IMR-90 (cell line): ENCODE measurements around the gene SLC4A9. TPM values are rescaled to one million over a fixed set of nuclear protein-coding genes. Genes with fewer than 3 reads are reported as not detected.

ENCODE experiments used
- ATAC-seq: fragments of 200-7000 bp; cut with Tn5 transposase; 2 replicates; pipeline ENCODE4 v1.9.1; 2020; ENCODE audit warnings: low read depth, mild to moderate bottlenecking, moderate library complexity
- BruUV-seq: library from RNA; stranded (reverse); fragments of 400-500 nt; replicated peaks from 2 replicates; lab custom pipeline; 2021; lab: Mats Ljungman, UMichigan
- CTCF ChIA-PET: fragments of 300-600 bp; formaldehyde crosslinking; extraction: SDS; loops from one replicate; lab custom pipeline; 2021; ENCODE audit warnings: antibody characterized with exemption; lab: Yijun Ruan, JAX
- POLR2A ChIA-PET: fragments of 300-600 bp; sonication (Branson Sonifier 250); formaldehyde crosslinking; loops from one replicate; lab custom pipeline; 2022; ENCODE audit warnings: antibody characterized with exemption; ENCODE audit not compliant: unreplicated experiment; lab: Charles Lee
- DNase-seq: peaks from one replicate; pipeline ENCODE4 v3.0.0; 2013
- H2AFZ ChIP-seq: replicated peaks from 2 replicates; pipeline ENCODE3; 2013; ENCODE audit warnings: low read length, mild to moderate bottlenecking; ENCODE audit not compliant: poor library complexity
- H2AK5ac ChIP-seq: 2 replicates; pipeline ENCODE4 v1.6.1; 2013; ENCODE audit warnings: low read depth, low read length, inconsistent platforms
- H2AK9ac ChIP-seq: replicated peaks from 2 replicates; pipeline ENCODE3; 2013; ENCODE audit warnings: mild to moderate bottlenecking, low read depth, low read length, moderate library complexity; ENCODE audit not compliant: poor library complexity
- H2BK120ac ChIP-seq: 2 replicates; pipeline ENCODE4 v1.6.1; 2013; ENCODE audit warnings: low read depth, low read length, inconsistent platforms
- H2BK15ac ChIP-seq: 3 replicates; pipeline ENCODE4 v1.6.1; 2013; ENCODE audit warnings: low read depth, low read length, inconsistent platforms
- H2BK20ac ChIP-seq: 2 replicates; pipeline ENCODE4 v1.6.1; 2013; ENCODE audit warnings: low read depth, mild to moderate bottlenecking, inconsistent platforms, low read length, moderate library complexity
- H2BK5ac ChIP-seq: 2 replicates; pipeline ENCODE4 v1.6.1; 2013; ENCODE audit warnings: mild to moderate bottlenecking, low read depth, low read length, inconsistent platforms; ENCODE audit not compliant: poor library complexity, severe bottlenecking
- H3K14ac ChIP-seq: replicated peaks from 2 replicates; pipeline ENCODE4 v1.6.1; 2013; ENCODE audit warnings: low read depth, low read length, inconsistent platforms
- H3K18ac ChIP-seq: 2 replicates; pipeline ENCODE4 v1.6.1; 2013; ENCODE audit warnings: low read depth, low read length, control low read depth
- H3K23ac ChIP-seq: 2 replicates; pipeline ENCODE4 v1.6.1; 2013; ENCODE audit warnings: low read depth, low read length, inconsistent platforms
- H3K27ac ChIP-seq: 2 replicates; pipeline ENCODE4 v1.5.1; 2013; ENCODE audit warnings: mild to moderate bottlenecking, control low read depth, low read length; ENCODE audit not compliant: insufficient read depth
- H3K27me3 ChIP-seq: 2 replicates; pipeline ENCODE4 v1.6.1; 2013; ENCODE audit warnings: low read length; ENCODE audit not compliant: control insufficient read depth, insufficient read depth
- H3K36me3 ChIP-seq: 2 replicates; pipeline ENCODE4 v1.6.1; 2013; ENCODE audit warnings: low read length, mixed read lengths; ENCODE audit not compliant: control insufficient read depth, insufficient read depth
- H3K4ac ChIP-seq: 2 replicates; pipeline ENCODE4 v1.6.1; 2013; ENCODE audit warnings: low read depth, low read length, inconsistent platforms
- H3K4me1 ChIP-seq: 2 replicates; pipeline ENCODE4 v1.6.1; 2013; ENCODE audit warnings: low read length, mixed read lengths; ENCODE audit not compliant: control insufficient read depth, insufficient read depth
- H3K4me2 ChIP-seq: 2 replicates; pipeline ENCODE4 v1.6.1; 2013; ENCODE audit warnings: low read depth, mild to moderate bottlenecking, control low read depth, low read length, moderate library complexity
- H3K4me3 ChIP-seq: 2 replicates; pipeline ENCODE4 v1.5.1; 2013; ENCODE audit warnings: low read depth, mild to moderate bottlenecking, control low read depth, low read length, moderate library complexity; ENCODE audit not compliant: insufficient read depth
- H3K56ac ChIP-seq: 2 replicates; pipeline ENCODE4 v1.6.1; 2013; ENCODE audit warnings: low read length, inconsistent platforms; ENCODE audit not compliant: insufficient read depth; ENCODE audit errors: extremely low read depth
- H3K79me1 ChIP-seq, 2 experiments: 2 replicates each; pipeline ENCODE4 v1.6.1; 2013; ENCODE audit warnings: low read length in 2 of 2, inconsistent platforms in 1 of 2, low read depth in 1 of 2
- H3K9ac ChIP-seq: 2 replicates; pipeline ENCODE4 v1.6.1; 2013; ENCODE audit warnings: low read depth, low read length, control low read depth
- H3K9me1 ChIP-seq: 2 replicates; pipeline ENCODE4 v1.6.1; 2013; ENCODE audit warnings: low read length, inconsistent platforms; ENCODE audit not compliant: insufficient read depth
- H3K9me3 ChIP-seq: 2 replicates; pipeline ENCODE4 v1.6.1; 2013; ENCODE audit warnings: low read length; ENCODE audit not compliant: control insufficient read depth, insufficient read depth
- H4K20me1 ChIP-seq: 2 replicates; pipeline ENCODE4 v1.6.1; 2013; ENCODE audit warnings: low read length, inconsistent platforms; ENCODE audit not compliant: insufficient read depth
- H4K5ac ChIP-seq: 2 replicates; pipeline ENCODE4 v1.6.1; 2013; ENCODE audit warnings: mild to moderate bottlenecking, low read depth, low read length, control low read depth
- H4K8ac ChIP-seq, 2 experiments: 2 replicates each; pipeline ENCODE4 v1.6.1; 2013; ENCODE audit warnings: low read depth in 2 of 2, low read length in 2 of 2, control low read depth in 1 of 2, inconsistent platforms in 1 of 2
- H4K91ac ChIP-seq: 2 replicates; pipeline ENCODE4 v1.6.1; 2013; ENCODE audit warnings: low read depth, low read length, inconsistent platforms; ENCODE audit not compliant: insufficient read depth
- CEBPB ChIP-seq: IDR thresholded peaks from 2 replicates; pipeline ENCODE4 v1.6.1; 2012; ENCODE audit warnings: low read depth, low read length, improper control_type of control experiment
- NFE2L2 ChIP-seq: fragments of 150-350 bp; IDR thresholded peaks from 2 replicates; pipeline ENCODE4 v1.6.1; 2016; ENCODE audit warnings: low read depth, mild to moderate bottlenecking, low read length
- WGBS, 2 experiments: methylation state at CpG; one replicate each; pipeline versions ENCODE4 v1.1.5 to v1.1.7; 2013; ENCODE audit warnings: missing lambda C conversion rate in 2 of 2; ENCODE audit not compliant: insufficient read length in 1 of 2; ENCODE audit errors: extremely low coverage in 2 of 2; 5-methylcytosine and 5-hydroxymethylcytosine counted together
- dilution Hi-C: fragments of 300-500 bp; cut with HindIII; formaldehyde crosslinking; loops from one replicate; pipeline ENCODE4 v1.14.3; 2018; ENCODE audit warnings: low sequenced_read_pairs; ENCODE audit not compliant: unreplicated experiment
- in situ Hi-C: fragments of 300-500 bp; cut with MboI; formaldehyde crosslinking; loops from 3 replicates; pipeline ENCODE4 v1.14.3; 2019; ENCODE audit warnings: low sequenced_read_pairs, inconsistent platforms, mixed read lengths
- intact Hi-C: fragments of 100-400 bp; cut with micrococcal nuclease; formaldehyde crosslinking; loops from 2 replicates; pipeline ENCODE4 v1.10.0; 2022
- polyA plus RNA-seq, 3 experiments: library from polyadenylated mRNA; depleted of rRNA; stranded (reverse); fragments of >200 nt; gene quantifications; 2 replicates each; pipeline ENCODE4 v1.2.3, GENCODE V29; 2012; ENCODE audit warnings: low replicate concordance in 1 of 3
- total RNA-seq: library from RNA; depleted of rRNA; stranded (reverse); fragments of >200 nt; gene quantifications from 2 replicates; pipeline ENCODE4 v1.2.3, GENCODE V29; 2012

SLC4A9 gene
- total and polyA plus RNA-seq, 2 of the 4 experiments (the other 2 are of a cell fraction) = not detected

- POLR2A ChIA-PET = interaction anchor here (0.9 kb wide), 1 partner anchor 19 kb away, joined by 3 read pairs; the partner anchor contains the start of gene HBEGF
Measured at GRCh38 chr5:140328036-140328764, 31.8 kb upstream of the SLC4A9 start.

More at GRCh38 chr5:140328036-140328764, 31.8 kb upstream of the SLC4A9 start:
- Histone ChIP-seq H3K4me1 (peaks cover 18% of the 10 kb centered on the region), H3K4me2 (peak overlapping the region; percentile 34; the same call in 1 of the 2 replicates), H2BK5ac (no peak overlapping the region), H4K8ac (no peak overlapping the region), H3K18ac (no peak overlapping the region), H3K23ac (no peak overlapping the region), H4K5ac (no peak overlapping the region), H2AFZ (no peak overlapping the region), H3K27me3 (no peaks in the 10 kb centered on the region), H3K56ac (no peak overlapping the region), H2BK15ac (no peak overlapping the region), H2BK120ac (no peak overlapping the region), H3K14ac (no peak overlapping the region; the same call in 1 of the 2 replicates), H3K9ac (no peak overlapping the region), H4K20me1 (no peaks in the 10 kb centered on the region), H3K9me3 (no peaks in the 10 kb centered on the region), H2BK20ac (no peak overlapping the region), H3K4me3 (no peak overlapping the region), H2AK9ac (no peak overlapping the region), H3K36me3 (peaks cover 4% of the 10 kb centered on the region), H3K9me1 (peaks cover 17% of the 10 kb centered on the region), H3K79me1 (0 out of 4 replicates have a peak, but pooled peaks cover 0 to 5% of the 10 kb centered on the region in 2 experiments), H2AK5ac (no peak overlapping the region), H3K4ac (no peak overlapping the region), H3K27ac (no peak overlapping the region), H4K91ac (no peak overlapping the region)
- TF ChIP-seq NFE2L2 = no peak
- TF ChIP-seq CEBPB = peak; percentile 89
- no CpG with 5 or more reads among the region's 8 CpGs for WGBS, 2 experiments
- intact Hi-C loops (no loop called here), in situ Hi-C loops (no loop called here), dilution Hi-C loops (no loop called here)
- no TSS peak for BruUV-seq
- CTCF ChIA-PET = interaction anchor here (2.6 to 2.8 kb wide), 2 partner anchors 18 to 83 kb away, joined by 7 to 10 read pairs; partner anchors contain the start of gene HBEGF
- DNase-seq (no peak), ATAC-seq (no peak)
